ENCODE results near the gene RS1.

The RS1 gene

DNA sequence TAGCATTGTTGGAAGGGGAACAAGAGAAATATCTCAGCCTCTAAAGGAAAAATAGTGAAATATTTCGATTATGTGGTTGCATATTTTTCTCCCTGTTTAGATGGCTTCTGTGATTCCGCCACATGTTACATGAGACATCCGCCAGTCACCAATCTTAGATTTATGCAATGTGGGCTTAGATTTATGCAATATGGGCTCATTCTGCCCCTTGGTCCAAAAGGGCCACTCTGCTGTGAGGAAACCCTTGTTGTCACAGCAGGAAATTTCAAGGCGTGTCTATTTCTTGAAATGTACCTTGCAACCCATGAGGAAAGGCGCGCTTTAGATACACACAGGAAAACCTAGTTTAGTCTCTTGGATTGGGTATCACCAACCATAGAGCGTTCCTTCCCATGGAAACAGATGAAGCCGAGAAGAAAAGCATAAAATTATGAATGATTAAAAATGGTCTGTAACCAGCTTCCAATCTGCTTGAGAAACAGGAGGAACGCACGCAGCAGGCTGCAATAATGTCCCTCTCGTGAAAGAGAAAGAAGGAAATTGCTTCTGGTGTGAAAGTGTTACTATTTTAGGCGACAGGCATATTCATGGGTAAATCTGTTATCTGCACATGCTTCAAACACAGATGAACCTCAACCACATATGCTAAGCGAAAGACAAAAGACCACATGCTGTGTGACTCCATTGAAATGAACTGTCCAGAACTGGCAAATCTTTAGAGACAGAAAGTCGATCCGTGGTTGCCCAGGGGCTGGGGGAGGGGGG lies 3.7 kb downstream of the RS1 start:
- in situ Hi-C loops (cut with HindIII; ENCODE audit: low sequenced_read_pairs): no loop called here

DNA sequence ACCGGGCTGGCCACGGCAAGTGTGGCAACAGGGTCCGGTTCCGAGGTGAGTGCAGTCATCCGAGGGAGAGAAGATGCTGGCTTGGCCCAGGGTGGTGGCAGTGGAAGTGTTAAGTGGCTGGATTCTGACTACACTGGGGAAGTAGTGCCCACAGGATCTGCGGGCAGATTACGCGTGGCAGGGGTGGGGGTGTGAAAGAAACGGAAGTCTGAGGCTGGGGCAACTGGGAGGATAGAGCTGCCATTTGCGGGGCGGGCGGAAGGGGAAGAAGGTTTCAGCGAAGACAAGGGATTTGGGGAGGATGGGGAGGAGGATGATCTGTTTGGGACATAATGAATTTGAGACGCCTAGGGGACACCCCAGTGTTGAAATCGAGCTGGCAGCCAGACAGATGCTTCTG lies 5.3 kb downstream of the RS1 start:
- in situ Hi-C loops (cut with HindIII; ENCODE audit: low sequenced_read_pairs): no loop called here

DNA sequence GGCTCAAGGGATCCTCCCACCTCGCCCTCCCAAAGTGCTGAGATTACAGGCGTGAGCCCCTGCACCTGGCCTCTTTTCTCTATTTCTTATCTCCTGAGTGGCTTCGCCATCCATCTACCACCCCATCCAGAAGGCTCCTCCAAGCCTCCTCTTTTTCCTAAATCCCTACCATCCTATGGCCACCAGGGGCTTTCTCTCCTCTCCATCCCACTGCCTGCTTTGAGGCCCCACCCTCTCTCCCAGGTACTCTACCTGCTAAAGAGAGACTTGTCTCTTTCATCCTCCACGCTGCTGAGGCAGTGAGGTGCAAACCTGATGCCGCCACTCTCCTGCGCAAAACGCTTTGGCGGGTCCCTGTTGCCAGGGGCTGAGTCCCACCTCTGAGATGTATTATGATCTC lies 7.0 kb downstream of the RS1 start:
- in situ Hi-C loops (cut with HindIII; ENCODE audit: low sequenced_read_pairs): no loop called here

DNA sequence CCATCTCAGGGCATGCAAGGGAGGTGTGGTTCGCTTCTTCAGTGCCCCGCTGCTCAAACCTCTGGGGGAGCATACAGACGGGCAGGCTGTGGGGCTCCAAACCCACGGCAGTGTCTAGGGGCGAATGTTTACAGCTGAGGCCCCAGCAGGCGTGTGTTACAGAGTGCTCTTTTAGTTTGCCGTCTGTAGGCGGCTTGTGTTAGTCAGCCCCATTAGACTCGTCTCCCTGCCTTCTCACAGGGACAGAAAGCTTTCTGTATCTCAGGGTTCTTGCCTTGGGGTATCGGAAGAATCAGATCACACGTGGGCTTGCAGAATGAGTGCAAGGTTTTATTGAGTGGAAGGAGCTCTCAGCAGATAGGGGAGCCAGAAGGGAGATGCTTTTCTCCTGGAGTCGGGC lies 10.6 kb downstream of the RS1 start:
- in situ Hi-C loops (cut with HindIII; ENCODE audit: low sequenced_read_pairs): no loop called here

DNA sequence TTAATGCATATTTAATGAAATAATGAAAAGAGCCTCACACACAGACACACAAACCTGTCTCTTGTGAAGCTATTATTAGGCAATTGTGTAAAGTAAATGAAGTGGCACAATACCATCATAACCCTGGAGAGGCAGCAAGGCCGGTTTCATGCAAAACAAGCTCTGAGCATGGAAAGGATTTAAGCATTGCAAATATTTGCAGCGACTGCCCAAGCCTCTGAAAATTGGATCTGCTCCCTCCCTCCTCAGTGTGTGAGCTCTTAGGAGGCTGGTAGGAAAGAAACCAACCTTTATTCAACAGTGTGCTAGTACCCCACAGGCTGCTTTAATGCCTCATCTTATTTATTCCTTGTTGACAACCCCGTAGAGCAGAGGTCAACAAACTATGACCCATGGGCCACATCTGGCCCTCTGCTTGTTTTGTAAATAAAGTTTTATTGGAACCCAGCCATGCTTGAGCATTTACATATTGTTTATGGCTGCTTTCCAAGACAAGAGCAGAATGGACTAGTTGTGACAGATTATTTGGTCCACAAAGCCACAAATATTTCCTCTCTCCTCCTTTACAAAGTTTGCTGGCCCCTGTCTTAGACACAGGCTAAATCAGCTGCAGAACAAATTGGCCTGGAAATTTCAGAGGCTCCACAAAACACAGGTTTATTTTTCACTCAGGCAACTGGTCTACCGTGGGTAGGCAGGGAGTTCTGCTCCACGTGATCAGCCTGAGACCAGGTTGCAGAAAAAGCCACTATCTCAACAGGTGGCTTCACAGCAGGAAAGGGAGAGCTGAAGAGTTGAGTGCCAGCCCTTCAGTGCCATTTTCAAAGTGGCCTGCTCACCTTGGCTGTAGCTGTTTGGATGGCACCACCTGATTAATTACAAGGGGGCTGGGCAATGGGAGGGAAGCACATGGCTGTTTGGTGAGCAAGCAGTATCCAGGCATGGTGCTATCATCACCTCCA lies 16.8 kb downstream of the RS1 start:
- in situ Hi-C loops (cut with HindIII; ENCODE audit: low sequenced_read_pairs): no loop called here

DNA sequence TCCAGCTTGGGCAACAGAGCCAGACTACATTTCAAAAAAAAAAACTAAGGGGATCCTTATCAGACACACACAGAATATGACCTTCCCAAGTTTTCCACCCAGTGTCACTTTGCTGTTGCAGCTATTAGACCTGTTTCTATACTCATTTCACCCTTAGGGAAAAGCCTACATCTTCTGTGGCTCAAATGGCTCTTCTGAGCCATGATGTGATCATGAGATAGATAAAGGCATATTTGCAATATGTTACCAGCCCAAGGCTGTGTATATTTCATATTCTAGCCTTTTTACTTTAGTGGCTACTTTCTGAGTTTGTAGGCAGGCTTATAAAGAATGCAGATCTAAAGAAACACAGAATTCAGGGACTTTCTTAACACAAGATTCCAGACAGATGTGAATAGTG lies 19.3 kb downstream of the RS1 start:
- in situ Hi-C loops (cut with HindIII; ENCODE audit: low sequenced_read_pairs): no loop called here

DNA sequence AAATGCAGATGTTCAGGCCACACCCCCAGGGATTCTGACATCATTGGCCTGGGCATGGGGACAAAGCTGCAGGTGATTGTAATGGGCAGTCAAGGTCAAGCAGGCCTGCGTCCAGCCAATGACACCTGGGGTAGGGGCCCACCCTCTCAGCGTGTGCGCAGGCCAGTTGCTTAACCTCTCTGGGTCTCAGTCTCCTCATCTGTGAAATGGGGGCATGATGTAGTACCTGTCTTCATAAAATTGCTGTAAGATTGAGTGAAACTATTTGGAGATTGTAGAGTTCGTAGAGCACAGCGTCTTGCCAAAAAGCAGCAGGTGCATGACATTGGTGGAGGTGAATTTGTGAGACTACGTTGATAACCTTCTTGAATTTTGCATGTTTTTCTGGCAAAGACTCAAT lies 21.2 kb downstream of the RS1 start:
- in situ Hi-C loops (cut with HindIII; ENCODE audit: low sequenced_read_pairs): no loop called here

DNA sequence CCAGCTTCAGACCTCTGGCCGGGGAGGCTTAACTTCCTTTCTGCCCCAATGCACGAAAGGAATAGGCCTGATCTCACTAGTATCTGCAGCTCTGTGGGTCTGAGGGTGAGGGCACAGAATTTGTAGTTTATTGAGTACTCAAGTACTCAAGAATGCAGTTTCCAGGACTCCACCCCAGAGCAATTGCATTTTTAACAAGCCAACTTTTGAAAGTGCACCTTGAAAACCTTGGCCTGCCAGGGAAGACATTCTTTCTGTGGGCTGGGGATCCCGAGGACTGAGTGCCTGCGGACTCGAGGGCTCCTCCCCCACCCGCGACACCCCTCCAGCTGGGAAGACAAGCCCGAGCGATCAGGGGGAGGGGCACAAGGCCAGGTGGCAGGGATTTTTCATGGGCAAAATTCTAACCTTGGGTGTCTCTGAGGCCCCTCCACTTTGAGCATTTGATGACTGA lies 22.4 kb downstream of the RS1 start:
- in situ Hi-C loops (cut with HindIII; ENCODE audit: low sequenced_read_pairs): no loop called here

DNA sequence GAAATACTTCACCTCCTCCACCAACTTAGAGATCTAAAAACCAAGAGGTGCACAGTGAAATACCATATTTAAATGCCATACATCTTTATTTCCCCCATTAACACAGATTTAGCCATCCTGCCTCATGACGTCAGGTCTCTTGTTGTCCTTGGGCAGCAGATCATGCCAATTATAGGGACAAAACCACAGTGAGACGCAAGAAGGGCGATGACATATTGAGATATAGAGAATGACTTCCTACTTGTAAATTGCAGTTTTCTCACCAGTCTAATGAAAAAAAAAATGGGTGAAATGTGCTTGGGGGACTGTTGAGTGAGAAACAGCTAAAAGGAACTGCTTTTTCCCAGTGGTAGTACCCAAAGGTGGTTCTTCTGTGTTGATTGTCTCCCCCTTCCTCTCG lies 24.3 kb downstream of the RS1 start:
- in situ Hi-C loops (cut with HindIII; ENCODE audit: low sequenced_read_pairs): no loop called here

DNA sequence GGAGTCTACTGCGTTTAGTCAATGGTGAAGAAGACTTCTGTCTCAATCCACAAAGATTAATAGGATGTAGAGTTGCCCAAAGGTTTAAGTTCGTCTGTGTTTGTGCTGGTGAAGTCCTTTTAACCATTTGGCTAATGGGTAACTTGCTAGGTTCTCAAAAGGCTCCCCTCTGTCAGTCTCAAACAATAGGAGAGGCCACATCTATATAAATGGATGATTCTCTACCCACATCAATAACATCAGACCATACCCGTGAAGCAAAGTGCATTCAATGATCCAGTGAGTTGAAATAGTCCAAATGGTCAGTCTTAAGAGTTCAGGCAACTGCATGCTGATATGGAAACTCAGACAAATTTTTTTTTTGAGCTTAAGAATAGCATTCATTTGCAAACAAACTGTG lies 28.1 kb downstream of the RS1 start:
- in situ Hi-C loops (cut with HindIII; ENCODE audit: low sequenced_read_pairs): no loop called here

DNA sequence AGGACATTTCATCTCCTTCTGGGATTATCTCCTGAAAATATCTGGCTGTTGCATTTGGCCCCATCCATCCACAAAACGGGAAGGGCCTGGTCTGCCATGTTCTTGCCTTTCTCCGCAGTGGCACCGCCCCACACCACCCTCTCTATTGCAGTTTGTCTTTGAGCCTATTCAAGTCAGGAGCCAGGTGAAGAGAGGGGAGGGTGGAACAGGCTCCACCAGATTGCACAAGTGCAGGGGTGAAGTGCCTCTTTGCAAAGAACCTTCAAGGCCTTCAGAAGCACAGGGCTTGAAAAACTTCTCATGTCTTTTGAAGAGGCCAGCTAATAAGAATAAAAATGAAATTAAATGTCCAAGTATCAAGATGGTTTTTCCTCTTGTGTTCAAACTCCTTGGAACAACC lies 28.7 kb downstream of the RS1 start:
- in situ Hi-C loops (cut with HindIII; ENCODE audit: low sequenced_read_pairs): no loop called here

DNA sequence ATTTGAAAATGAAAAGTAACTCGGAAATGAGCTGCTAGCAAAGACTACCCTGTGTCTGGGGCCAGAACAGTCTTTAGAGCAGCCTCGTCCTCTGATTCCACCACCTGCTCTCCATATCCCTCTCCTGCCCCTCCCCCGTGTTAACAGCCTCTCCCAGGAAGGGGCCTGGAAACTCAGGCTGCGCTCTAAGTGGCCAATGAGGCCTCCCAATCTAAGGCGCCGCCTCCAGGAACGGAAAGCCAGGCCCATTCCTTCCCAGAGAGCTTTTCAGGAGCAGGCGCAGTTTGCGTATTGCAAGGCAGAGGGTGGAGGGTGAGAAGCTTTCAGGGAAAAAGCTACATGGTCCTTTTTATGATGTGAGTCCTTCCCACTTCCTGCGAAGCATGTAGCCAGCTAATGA lies 31.2 kb downstream of the RS1 start:
- in situ Hi-C loops (cut with HindIII; ENCODE audit: low sequenced_read_pairs): no loop called here

DNA sequence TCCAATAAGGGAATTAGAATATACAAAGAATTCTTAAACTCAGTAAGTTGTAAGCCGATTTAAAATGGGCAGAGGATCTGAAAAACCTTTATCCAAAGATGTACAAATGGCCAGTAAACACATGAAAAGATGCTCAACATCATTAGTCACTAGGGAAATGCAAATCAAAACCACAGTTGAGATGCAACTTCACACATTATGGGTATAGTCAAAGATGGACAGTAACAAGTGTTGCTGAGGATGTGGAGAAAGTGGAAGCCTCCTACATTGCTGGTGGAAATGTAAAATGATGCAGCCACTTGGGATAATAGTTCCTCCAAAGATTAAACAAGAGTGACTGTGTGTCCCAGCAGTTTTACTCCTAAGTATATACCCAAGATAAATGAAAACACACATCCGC lies 32.6 kb downstream of the RS1 start:
- in situ Hi-C loops (cut with HindIII; ENCODE audit: low sequenced_read_pairs): no loop called here

DNA sequence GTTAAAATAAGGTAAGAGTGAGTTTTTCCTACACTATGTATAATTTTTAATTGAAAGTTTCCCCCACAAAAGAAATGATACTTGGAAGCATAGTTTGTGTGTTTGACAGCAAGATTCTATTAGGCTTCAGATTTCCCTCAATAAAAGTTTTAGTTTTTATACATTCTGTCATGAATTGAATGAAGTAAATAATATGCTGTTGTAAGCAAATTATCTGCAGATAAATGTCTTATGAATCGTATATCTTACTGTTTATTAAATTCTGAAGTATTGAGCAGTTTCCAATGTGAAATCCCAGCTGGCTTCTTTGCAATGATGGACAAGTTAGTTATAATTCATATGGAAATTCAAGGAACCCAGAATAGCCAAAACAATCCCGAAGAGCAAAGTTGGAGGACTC lies 33.5 kb downstream of the RS1 start:
- in situ Hi-C loops (cut with HindIII; ENCODE audit: low sequenced_read_pairs): no loop called here

DNA sequence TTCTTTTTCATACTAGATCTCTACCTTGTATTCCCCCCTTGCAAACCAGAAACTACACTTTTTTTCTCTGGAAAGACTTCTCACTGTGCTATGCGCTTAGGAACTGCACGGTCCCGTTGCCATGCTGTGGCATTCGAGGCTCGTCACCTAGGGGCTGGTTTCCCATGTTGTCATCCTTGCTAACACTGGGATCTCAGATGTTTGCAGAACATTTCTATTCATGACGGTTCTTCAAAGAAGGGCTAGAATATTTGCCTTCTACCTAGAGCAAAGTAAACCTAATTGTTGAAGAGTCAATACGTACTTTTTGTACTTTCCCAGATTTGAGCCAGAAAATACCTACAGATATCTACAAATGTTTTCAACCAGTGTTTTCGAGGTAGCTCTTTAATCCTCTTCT lies 41.0 kb downstream of the RS1 start:
- in situ Hi-C loops (cut with HindIII; ENCODE audit: low sequenced_read_pairs): no loop called here

DNA sequence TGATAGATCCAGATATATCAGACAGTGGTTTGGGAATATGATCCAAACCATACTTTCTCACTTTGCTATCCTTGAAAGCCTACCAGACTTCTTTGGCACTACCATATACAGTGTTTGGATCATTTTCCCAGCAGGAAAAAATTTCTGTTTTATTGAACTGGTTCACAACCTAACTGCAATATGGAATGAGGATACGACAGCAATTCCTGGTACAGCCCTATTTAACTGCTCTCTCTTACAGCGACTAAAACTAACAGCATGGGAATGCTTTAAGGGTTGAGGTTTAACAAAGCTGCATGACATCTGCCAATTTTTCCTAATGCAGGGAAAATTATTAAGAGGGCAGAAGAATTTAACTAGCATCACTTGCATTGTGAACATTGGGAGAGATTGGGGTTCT lies 47.3 kb downstream of the RS1 start:
- in situ Hi-C loops (cut with HindIII; ENCODE audit: low sequenced_read_pairs): no loop called here

DNA sequence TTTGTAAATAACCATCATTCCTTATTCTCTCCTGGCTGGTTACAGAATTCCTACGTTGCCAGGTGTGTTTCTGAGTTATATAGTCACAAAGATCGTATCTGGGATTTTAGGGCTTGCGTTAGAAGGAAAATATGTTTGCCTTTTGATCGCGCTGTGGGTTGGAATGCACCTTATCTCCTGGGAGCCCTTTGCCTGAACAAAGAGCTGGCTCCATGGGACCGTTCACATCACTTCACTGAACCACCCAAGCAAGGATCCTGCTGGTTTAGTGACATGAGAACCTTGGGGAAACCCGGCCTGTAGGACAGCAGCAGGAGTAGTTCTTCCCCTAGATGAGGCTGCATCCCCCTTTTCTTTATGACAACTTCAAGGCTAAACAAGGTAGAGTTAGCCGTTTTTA lies 51.6 kb downstream of the RS1 start:
- in situ Hi-C loops (cut with HindIII; ENCODE audit: low sequenced_read_pairs): no loop called here

DNA sequence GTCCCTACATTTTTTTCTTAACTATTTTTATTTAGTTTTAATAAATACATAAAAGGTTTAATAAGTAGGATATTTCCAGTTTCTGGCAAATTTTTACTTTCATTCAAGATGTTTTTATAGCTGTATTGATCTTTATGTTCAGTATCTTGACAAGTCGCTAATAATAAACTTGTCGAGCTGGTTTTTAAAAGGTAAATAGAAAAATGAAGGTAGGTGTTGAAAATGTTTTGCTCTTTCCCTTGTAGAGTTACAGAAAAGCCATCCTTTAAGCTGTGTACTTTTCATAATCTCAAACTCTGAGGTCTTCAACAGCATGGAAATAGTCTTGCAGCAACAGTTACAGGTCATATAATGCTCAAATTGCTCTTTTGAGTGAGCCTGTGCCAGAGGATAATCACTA lies 52.6 kb downstream of the RS1 start:
- in situ Hi-C loops (cut with HindIII; ENCODE audit: low sequenced_read_pairs): no loop called here

DNA sequence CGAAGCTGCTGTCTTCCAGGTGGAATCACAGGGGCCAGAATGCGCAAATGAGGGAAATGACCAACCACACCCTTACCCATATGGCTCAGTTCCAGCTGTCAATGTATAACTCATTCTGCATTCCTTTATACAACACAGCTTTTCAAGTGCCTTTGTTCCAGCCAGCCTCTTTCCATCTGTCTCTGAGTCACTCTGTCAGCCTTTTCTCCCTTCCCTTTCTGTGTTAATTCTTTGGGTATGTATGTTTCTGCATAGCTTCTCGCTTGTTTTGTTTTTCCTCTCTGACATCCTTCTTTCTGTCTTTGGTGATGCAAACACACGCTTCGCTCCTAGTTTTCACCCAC lies 54.5 kb downstream of the RS1 start:
- in situ Hi-C loops (cut with HindIII; ENCODE audit: low sequenced_read_pairs): no loop called here

DNA sequence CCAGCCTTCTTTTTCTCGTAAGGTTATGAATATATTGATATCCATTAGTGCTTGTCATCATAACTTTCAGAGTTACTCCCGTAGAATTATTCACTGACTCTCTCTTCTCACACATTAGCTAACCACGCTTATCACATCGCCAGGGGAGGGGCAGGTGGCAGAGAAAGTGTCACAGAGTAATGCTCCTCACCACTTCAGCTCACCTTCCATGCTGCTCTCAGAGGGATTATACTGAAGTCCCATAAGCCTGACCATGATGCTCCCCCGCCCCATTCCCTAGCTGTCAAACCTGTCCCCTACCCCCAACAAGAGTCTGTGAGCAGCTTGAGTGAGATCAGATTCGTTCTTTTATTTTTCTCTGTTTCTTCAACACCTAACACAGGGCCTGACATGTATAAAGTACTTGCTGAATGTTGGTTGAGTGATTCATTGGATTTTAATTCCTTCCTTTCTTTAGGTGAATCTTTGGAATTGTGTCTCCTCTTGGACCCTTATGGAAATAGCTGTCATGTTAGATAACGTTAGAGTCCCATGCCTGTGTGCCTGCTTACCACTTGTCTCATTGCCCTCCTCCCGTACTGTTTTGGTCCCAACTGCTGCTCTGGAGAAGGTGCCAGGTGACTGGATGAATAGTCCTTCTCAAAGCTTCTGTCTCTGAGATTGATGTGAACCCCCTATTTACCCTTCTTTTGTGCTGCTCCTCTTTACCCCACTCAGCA lies 55.1 kb downstream of the RS1 start:
- in situ Hi-C loops (cut with HindIII; ENCODE audit: low sequenced_read_pairs): no loop called here

DNA sequence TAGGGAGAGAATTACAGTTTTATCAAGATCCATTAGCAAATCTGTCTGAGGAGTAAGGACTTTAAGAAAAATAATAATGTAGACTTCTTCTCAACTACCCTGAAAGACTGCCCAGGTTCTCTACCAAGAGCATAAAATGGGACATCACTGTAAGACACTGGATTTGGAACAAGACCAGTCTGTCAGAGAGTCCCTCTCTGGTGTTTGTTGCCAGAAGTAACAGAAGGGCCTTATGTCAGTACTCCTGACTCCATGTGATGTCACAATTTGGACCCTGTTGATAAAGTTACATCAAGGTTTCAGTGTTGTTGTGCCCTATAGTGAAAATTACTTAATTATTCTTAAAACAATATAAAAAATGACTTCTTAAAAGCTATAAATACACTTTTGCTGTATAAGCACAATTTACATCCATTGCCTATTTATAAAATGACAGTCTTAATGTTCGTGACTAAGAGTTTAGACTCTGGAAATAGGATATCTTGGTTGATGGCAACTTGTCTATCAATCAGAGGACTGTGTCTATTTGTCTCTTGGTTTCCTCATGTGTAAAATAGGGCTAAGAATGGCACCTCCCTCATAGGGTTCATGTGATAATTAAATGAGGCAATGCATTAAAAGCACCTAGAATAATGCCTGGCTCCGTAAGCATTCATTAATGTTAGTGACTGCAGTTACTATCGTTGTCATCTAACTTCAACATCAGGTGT lies 57.8 kb downstream of the RS1 start:
- in situ Hi-C loops (cut with HindIII; ENCODE audit: low sequenced_read_pairs): no loop called here
